Measurements from ENCODE around the gene LIX1. TPM values are rescaled to one million over a fixed set of nuclear protein-coding genes. Genes with fewer than 3 reads are reported as not detected.

LIX1 gene
- polyA plus RNA-seq, 1 donor from 2014 or later, result 1.9 TPM

- Histone ChIP-seq H2AFZ (ENCODE audit: low read depth, low read length) (no peak overlapping the region), H3F3A (ENCODE audit: insufficient read depth, low read length, poor library complexity, severe bottlenecking) (no peaks in the 10 kb centered on the region), H4K20me1 (ENCODE audit: insufficient read depth) (no peaks in the 10 kb centered on the region), H3K9me2 (ENCODE audit: insufficient read depth, low read length) (no peaks in the 10 kb centered on the region), H3K27ac (ENCODE audit: low read length) (no peak overlapping the region), H3K27me3 (ENCODE audit: insufficient read depth, low read depth, low read length) (no peaks in the 10 kb centered on the region), H3K9me3 (ENCODE audit: low read length) (no peaks in the 10 kb centered on the region), H3K36me3 (ENCODE audit: insufficient read depth, low read length) (no peaks in the 10 kb centered on the region), H3K9ac (ENCODE audit: low read length) (no peak overlapping the region), H3K4me2 (ENCODE audit: low read length) (no peak overlapping the region), H3K4me3 (ENCODE audit: low read length) (no peak overlapping the region), H3K79me2 (replicated peaks; ENCODE audit: insufficient read depth, low read length) (no peaks in the 10 kb centered on the region)
- TF ChIP-seq POLR2AphosphoS5 (IDR thresholded peaks at IDR 0.05) (no peak), EP300 (conservative IDR thresholded peaks at IDR 0.05; ENCODE audit: poor library complexity, severe bottlenecking) (no peak), RAD21 (conservative IDR thresholded peaks at IDR 0.05) (no peak), CTCF (IDR thresholded peaks at IDR 0.05; ENCODE audit: poor library complexity, severe bottlenecking) (no peak), EZH2 (IDR thresholded peaks at IDR 0.05; ENCODE audit: borderline replicate concordance, insufficient read depth, low read length, poor library complexity, severe bottlenecking) (no peak), MXI1 (conservative IDR thresholded peaks at IDR 0.05; ENCODE audit: poor library complexity, severe bottlenecking) (no peak), SMC3 (conservative IDR thresholded peaks at IDR 0.05; ENCODE audit: poor library complexity) (no peak), TAF1 (IDR thresholded peaks at IDR 0.05; ENCODE audit: low read depth) (no peak)
- TF ChIP-seq, protein P1, sequence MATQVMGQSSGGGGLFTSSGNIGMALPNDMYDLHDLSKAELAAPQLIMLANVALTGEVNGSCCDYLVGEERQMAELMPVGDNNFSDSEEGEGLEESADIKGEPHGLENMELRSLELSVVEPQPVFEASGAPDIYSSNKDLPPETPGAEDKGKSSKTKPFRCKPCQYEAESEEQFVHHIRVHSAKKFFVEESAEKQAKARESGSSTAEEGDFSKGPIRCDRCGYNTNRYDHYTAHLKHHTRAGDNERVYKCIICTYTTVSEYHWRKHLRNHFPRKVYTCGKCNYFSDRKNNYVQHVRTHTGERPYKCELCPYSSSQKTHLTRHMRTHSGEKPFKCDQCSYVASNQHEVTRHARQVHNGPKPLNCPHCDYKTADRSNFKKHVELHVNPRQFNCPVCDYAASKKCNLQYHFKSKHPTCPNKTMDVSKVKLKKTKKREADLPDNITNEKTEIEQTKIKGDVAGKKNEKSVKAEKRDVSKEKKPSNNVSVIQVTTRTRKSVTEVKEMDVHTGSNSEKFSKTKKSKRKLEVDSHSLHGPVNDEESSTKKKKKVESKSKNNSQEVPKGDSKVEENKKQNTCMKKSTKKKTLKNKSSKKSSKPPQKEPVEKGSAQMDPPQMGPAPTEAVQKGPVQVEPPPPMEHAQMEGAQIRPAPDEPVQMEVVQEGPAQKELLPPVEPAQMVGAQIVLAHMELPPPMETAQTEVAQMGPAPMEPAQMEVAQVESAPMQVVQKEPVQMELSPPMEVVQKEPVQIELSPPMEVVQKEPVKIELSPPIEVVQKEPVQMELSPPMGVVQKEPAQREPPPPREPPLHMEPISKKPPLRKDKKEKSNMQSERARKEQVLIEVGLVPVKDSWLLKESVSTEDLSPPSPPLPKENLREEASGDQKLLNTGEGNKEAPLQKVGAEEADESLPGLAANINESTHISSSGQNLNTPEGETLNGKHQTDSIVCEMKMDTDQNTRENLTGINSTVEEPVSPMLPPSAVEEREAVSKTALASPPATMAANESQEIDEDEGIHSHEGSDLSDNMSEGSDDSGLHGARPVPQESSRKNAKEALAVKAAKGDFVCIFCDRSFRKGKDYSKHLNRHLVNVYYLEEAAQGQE (IDR thresholded peaks at IDR 0.05; ENCODE audit: borderline replicate concordance), result no peak
Measured at GRCh38 chr5:97120195-97120594, 22.2 kb downstream of the LIX1 start.

DNA sequence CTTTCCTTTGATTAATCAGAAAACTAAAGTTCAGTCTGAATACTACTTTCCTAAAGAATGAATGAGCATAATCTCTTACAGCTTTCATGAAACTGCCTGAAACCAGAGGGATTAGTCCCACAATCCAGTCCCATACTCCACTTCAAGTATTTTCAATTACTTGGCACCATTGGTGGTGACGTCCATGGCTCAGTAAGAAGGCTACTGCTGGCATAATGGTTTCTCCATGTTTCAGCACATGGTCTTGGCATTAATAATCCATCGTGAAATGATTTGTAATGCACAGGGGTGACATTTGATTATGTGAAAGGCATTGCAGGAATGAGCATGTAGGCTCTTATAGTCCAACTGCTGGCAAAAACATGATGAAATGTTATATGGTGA lies 23.4 kb downstream of the LIX1 start:
- TF ChIP-seq, protein P1 (IDR thresholded peaks at IDR 0.05; ENCODE audit: borderline replicate concordance), result no peak
- TF ChIP-seq EP300 (conservative IDR thresholded peaks at IDR 0.05; ENCODE audit: poor library complexity, severe bottlenecking) (no peak), MXI1 (conservative IDR thresholded peaks at IDR 0.05; ENCODE audit: poor library complexity, severe bottlenecking) (no peak), CTCF (IDR thresholded peaks at IDR 0.05; ENCODE audit: poor library complexity, severe bottlenecking) (no peak), RAD21 (conservative IDR thresholded peaks at IDR 0.05) (no peak), TAF1 (IDR thresholded peaks at IDR 0.05; ENCODE audit: low read depth) (no peak), EZH2 (IDR thresholded peaks at IDR 0.05; ENCODE audit: borderline replicate concordance, insufficient read depth, low read length, poor library complexity, severe bottlenecking) (no peak), SMC3 (conservative IDR thresholded peaks at IDR 0.05; ENCODE audit: poor library complexity) (no peak), POLR2AphosphoS5 (IDR thresholded peaks at IDR 0.05) (no peak)
- Histone ChIP-seq H3K27ac (ENCODE audit: low read length) (no peak overlapping the region), H3K4me2 (ENCODE audit: low read length) (no peak overlapping the region)

More for the DNA sequence above, 23.4 kb downstream of the LIX1 start:
- no peaks in the 10 kb centered on the region for H3K9me2 ChIP-seq (ENCODE audit: insufficient read depth, low read length)
- H3K79me2 ChIP-seq (replicated peaks; ENCODE audit: insufficient read depth, low read length), result no peaks in the 10 kb centered on the region
- H3K27me3 ChIP-seq (ENCODE audit: insufficient read depth, low read depth, low read length), result no peaks in the 10 kb centered on the region
- H3K9ac ChIP-seq (ENCODE audit: low read length), result no peak overlapping the region
- no peaks in the 10 kb centered on the region for H4K20me1 ChIP-seq (ENCODE audit: insufficient read depth)
- no peaks in the 10 kb centered on the region for H3F3A ChIP-seq (ENCODE audit: insufficient read depth, low read length, poor library complexity, severe bottlenecking)
- no peak overlapping the region for H3K4me3 ChIP-seq (ENCODE audit: low read length)
- H2AFZ ChIP-seq (ENCODE audit: low read depth, low read length), result no peak overlapping the region
- no peaks in the 10 kb centered on the region for H3K9me3 ChIP-seq (ENCODE audit: low read length)
- H3K36me3 ChIP-seq (ENCODE audit: insufficient read depth, low read length), result no peaks in the 10 kb centered on the region

Measured in neural cell (in vitro differentiated cells).